PC-9 (cell line): ENCODE measurements around the gene OR2T10.

Source experiments
- CTCF ChIP-seq: fragments of 200-600 bp; sonication (generic); conservative IDR thresholded peaks from 2 replicates; pipeline ENCODE4 v1.6.1; 2017; ENCODE audit warnings: mixed run types, antibody characterized with exemption, mild to moderate bottlenecking, moderate library complexity
- EZH2 ChIP-seq: fragments of 200-600 bp; sonication (generic); IDR thresholded peaks from 2 replicates; pipeline ENCODE4 v1.8.0; 2017; ENCODE audit warnings: antibody characterized with exemption, low read depth

- TF ChIP-seq CTCF (no peak), EZH2 (no peak)
Measured at GRCh38 chr1:248597589-248597988, at the start of gene OR2T10.
